Measurements from ENCODE around the gene RPS6KA6.

RPS6KA6 gene

GRCh38 chrX:84187533-84188319 is at the start of gene RPS6KA6:
Gene RPS6KA6 (minus strand): TSS chrX:84188199. CDS start chrX:84187899, 300 bp downstream.
- no peak for DNase-seq (ENCODE audit: low read depth)

- no peak for DNase-seq (ENCODE audit: low read depth)
Observed at GRCh38 chrX:84224741-84225140, 36.7 kb upstream of the RPS6KA6 start.

- no peak for DNase-seq (ENCODE audit: low read depth)
Observed at GRCh38 chrX:84223261-84223660, 35.3 kb upstream of the RPS6KA6 start.

GRCh38 chrX:84221181-84221580 is 33.2 kb upstream of the RPS6KA6 start:
- DNase-seq (ENCODE audit: low read depth), result no peak

- DNase-seq (ENCODE audit: low read depth), result no peak
Observed at GRCh38 chrX:84219551-84219950, 31.6 kb upstream of the RPS6KA6 start.

GRCh38 chrX:84218726-84219125 is 30.7 kb upstream of the RPS6KA6 start:
- no peak for DNase-seq (ENCODE audit: low read depth)

GRCh38 chrX:84216881-84217280 is 28.9 kb upstream of the RPS6KA6 start:
- no peak for DNase-seq (ENCODE audit: low read depth)

GRCh38 chrX:84216406-84216805 is 28.4 kb upstream of the RPS6KA6 start:
- no peak for DNase-seq (ENCODE audit: low read depth)

GRCh38 chrX:84205276-84205675 is 17.3 kb upstream of the RPS6KA6 start:
- DNase-seq (ENCODE audit: low read depth), result no peak

- no peak for DNase-seq (ENCODE audit: low read depth)
Observed at GRCh38 chrX:84199688-84200087, 11.7 kb upstream of the RPS6KA6 start.

- no peak for DNase-seq (ENCODE audit: low read depth)
Observed at GRCh38 chrX:84197550-84197949, 9.6 kb upstream of the RPS6KA6 start.

- DNase-seq (ENCODE audit: low read depth), result no peak
Observed at GRCh38 chrX:84192006-84192405, 4.0 kb upstream of the RPS6KA6 start.

GRCh38 chrX:84189125-84189524 is 1.1 kb upstream of the RPS6KA6 start:
- DNase-seq (ENCODE audit: low read depth), result no peak

GRCh38 chrX:84188320-84188834 is 378 bp upstream of the RPS6KA6 start:
- no peak for DNase-seq (ENCODE audit: low read depth)

- DNase-seq (ENCODE audit: low read depth), result no peak
Observed at GRCh38 chrX:84186603-84187532, 1.1 kb downstream of the RPS6KA6 start.

GRCh38 chrX:84182516-84182915 is 5.5 kb downstream of the RPS6KA6 start:
- no peak for DNase-seq (ENCODE audit: low read depth)

- DNase-seq (ENCODE audit: low read depth), result no peak
Observed at GRCh38 chrX:84175958-84176357, 12.0 kb downstream of the RPS6KA6 start.

- DNase-seq (ENCODE audit: low read depth), result no peak
Observed at GRCh38 chrX:84175274-84175673, 12.7 kb downstream of the RPS6KA6 start.

GRCh38 chrX:84174348-84174747 is 13.7 kb downstream of the RPS6KA6 start:
- no peak for DNase-seq (ENCODE audit: low read depth)

GRCh38 chrX:84170931-84171330 is 17.1 kb downstream of the RPS6KA6 start:
- DNase-seq (ENCODE audit: low read depth), result no peak

GRCh38 chrX:84168574-84168973 is 19.4 kb downstream of the RPS6KA6 start:
- no peak for DNase-seq (ENCODE audit: low read depth)

GRCh38 chrX:84168095-84168494 is 19.9 kb downstream of the RPS6KA6 start:
- DNase-seq (ENCODE audit: low read depth), result no peak

GRCh38 chrX:84165711-84166110 is 22.3 kb downstream of the RPS6KA6 start:
- DNase-seq (ENCODE audit: low read depth), result no peak
